Osteoblast (primary cell): ENCODE measurements around the gene LCOR. TPM values are rescaled to one million over a fixed set of nuclear protein-coding genes. Genes with fewer than 3 reads are reported as not detected.
"Not testable (repeated sequence)": the region's sequence is repeated elsewhere in the genome, so short reads cannot be mapped to it uniquely, and the experiment has no call there.

Source experiments
- DNase-seq: peaks from one replicate; pipeline ENCODE4 v3.0.0; 2011; ENCODE audit warnings: low spot score, mixed read lengths; ENCODE audit not compliant: insufficient read length; ENCODE audit errors: missing footprints
- H2AFZ ChIP-seq: 2 replicates; pipeline ENCODE4 v1.6.0; 2011; ENCODE audit warnings: mild to moderate bottlenecking, low read length
- H3K27ac ChIP-seq: 2 replicates; pipeline ENCODE4 v1.5.1; 2011; ENCODE audit warnings: mild to moderate bottlenecking, low read depth, low read length, moderate library complexity
- H3K27me3 ChIP-seq: 2 replicates; pipeline ENCODE4 v1.6.0; 2012; ENCODE audit warnings: mild to moderate bottlenecking, control low read depth, inconsistent platforms, low read length, moderate library complexity; ENCODE audit not compliant: insufficient read depth
- H3K36me3 ChIP-seq: 2 replicates; pipeline ENCODE4 v1.5.1; 2011; ENCODE audit warnings: mild to moderate bottlenecking, low read length, control low read depth, moderate library complexity; ENCODE audit not compliant: insufficient read depth
- H3K4me1 ChIP-seq: 2 replicates; pipeline ENCODE4 v1.5.1; 2011; ENCODE audit warnings: mild to moderate bottlenecking, low read length, control low read depth, moderate library complexity; ENCODE audit not compliant: insufficient read depth
- H3K4me2 ChIP-seq: 2 replicates; pipeline ENCODE4 v1.6.0; 2011; ENCODE audit warnings: mild to moderate bottlenecking, low read length; ENCODE audit not compliant: insufficient read depth
- H3K4me3 ChIP-seq: fragments of 200-600 bp; sonication (generic); 3 replicates; pipeline ENCODE4 v1.5.1; 2012; ENCODE audit warnings: mild to moderate bottlenecking, low read length, inconsistent platforms; ENCODE audit not compliant: insufficient read depth
- H3K79me2 ChIP-seq: 2 replicates; pipeline ENCODE4 v1.6.0; 2012; ENCODE audit warnings: mild to moderate bottlenecking, low read length, control low read depth, inconsistent platforms; ENCODE audit not compliant: insufficient read depth
- H3K9me3 ChIP-seq: 2 replicates; pipeline ENCODE4 v1.5.1; 2011; ENCODE audit warnings: low read depth, low read length, control low read depth
- H4K20me1 ChIP-seq: 2 replicates; pipeline ENCODE4 v1.6.0; 2012; ENCODE audit warnings: mild to moderate bottlenecking, low read length, control low read depth; ENCODE audit not compliant: insufficient read depth
- CTCF ChIP-seq: IDR thresholded peaks from 2 replicates; pipeline ENCODE4 v1.5.1; 2011; ENCODE audit warnings: mild to moderate bottlenecking, low read depth, low read length, moderate library complexity; ENCODE audit errors: extremely low read depth
- total RNA-seq: library from RNA; depleted of rRNA; stranded (reverse); fragments of >200 nt; gene quantifications from 2 replicates; pipeline ENCODE4 v1.2.3, GENCODE V29; 2012

Gene LCOR
- total RNA-seq, 1 donor: 19.2 TPM

- Histone ChIP-seq H3K9me3 (peaks cover 4% of the 10 kb centered on the region), H3K79me2 (no peaks in the 10 kb centered on the region), H3K4me3 (no peak overlapping the region), H3K4me2 (no peak overlapping the region), H2AFZ (no peak overlapping the region), H3K27me3 (peaks cover 40% of the 10 kb centered on the region), H3K4me1 (peaks cover 3% of the 10 kb centered on the region), H4K20me1 (no peaks in the 10 kb centered on the region), H3K27ac (no peak overlapping the region), H3K36me3 (no peaks in the 10 kb centered on the region)
- TF ChIP-seq CTCF: no peak
- DNase-seq: no peak
These were observed 198.8 kb downstream of the LCOR start for GRCh38 chr10:97030894-97031293.

- no peak for DNase-seq
- peaks cover 45% of the 10 kb centered on the region for H3K27me3 ChIP-seq
- H3K27ac ChIP-seq: no peak overlapping the region
- no peaks in the 10 kb centered on the region for H3K79me2 ChIP-seq
- H3K36me3 ChIP-seq: no peaks in the 10 kb centered on the region
- no peak for TF ChIP-seq CTCF
- H2AFZ ChIP-seq: no peak overlapping the region
- H3K4me1 ChIP-seq: peaks cover 3% of the 10 kb centered on the region
- no peak overlapping the region for H3K4me2 ChIP-seq
- H3K9me3 ChIP-seq: peaks cover 4% of the 10 kb centered on the region
- H3K4me3 ChIP-seq: no peak overlapping the region
- H4K20me1 ChIP-seq: no peaks in the 10 kb centered on the region
These were observed 199.4 kb downstream of the LCOR start for GRCh38 chr10:97031459-97031858.

- DNase-seq: peak; percentile 14
- Histone ChIP-seq H3K9me3 (peaks cover 4% of the 10 kb centered on the region), H3K4me1 (peaks cover 8% of the 10 kb centered on the region), H3K27me3 (peaks cover 47% of the 10 kb centered on the region), H3K4me3 (peak overlapping the region; percentile 16), H3K36me3 (no peaks in the 10 kb centered on the region), H3K4me2 (no peak overlapping the region), H3K79me2 (no peaks in the 10 kb centered on the region), H2AFZ (no peak overlapping the region), H4K20me1 (no peaks in the 10 kb centered on the region), H3K27ac (no peak overlapping the region)
- TF ChIP-seq CTCF: no peak
These were observed 200.5 kb downstream of the LCOR start for GRCh38 chr10:97032624-97033023.

GRCh38 chr10:97033841-97034240, 201.7 kb downstream of the LCOR start:
- peaks cover 47% of the 10 kb centered on the region for H3K27me3 ChIP-seq
- not testable (repeated sequence) for H3K36me3 ChIP-seq, H3K4me2 ChIP-seq

More at GRCh38 chr10:97033841-97034240, 201.7 kb downstream of the LCOR start:
- H3K79me2 ChIP-seq, H3K9me3 ChIP-seq, DNase-seq, H4K20me1 ChIP-seq, H2AFZ ChIP-seq, H3K4me1 ChIP-seq, H3K27ac ChIP-seq, H3K4me3 ChIP-seq: not testable (repeated sequence)
